NOMO-1 (cell line): ENCODE measurements around the gene C1orf174.
A peak's percentile ranks its signal among the peaks of the same experiment; 100 is the strongest.

Source experiments
- DNase-seq, 2 experiments: peaks; one replicate each; lab custom pipeline; 2025; ENCODE audit not compliant: unreplicated experiment in 2 of 2; lab: John Stamatoyannopoulos, UW

The C1orf174 gene

DNA sequence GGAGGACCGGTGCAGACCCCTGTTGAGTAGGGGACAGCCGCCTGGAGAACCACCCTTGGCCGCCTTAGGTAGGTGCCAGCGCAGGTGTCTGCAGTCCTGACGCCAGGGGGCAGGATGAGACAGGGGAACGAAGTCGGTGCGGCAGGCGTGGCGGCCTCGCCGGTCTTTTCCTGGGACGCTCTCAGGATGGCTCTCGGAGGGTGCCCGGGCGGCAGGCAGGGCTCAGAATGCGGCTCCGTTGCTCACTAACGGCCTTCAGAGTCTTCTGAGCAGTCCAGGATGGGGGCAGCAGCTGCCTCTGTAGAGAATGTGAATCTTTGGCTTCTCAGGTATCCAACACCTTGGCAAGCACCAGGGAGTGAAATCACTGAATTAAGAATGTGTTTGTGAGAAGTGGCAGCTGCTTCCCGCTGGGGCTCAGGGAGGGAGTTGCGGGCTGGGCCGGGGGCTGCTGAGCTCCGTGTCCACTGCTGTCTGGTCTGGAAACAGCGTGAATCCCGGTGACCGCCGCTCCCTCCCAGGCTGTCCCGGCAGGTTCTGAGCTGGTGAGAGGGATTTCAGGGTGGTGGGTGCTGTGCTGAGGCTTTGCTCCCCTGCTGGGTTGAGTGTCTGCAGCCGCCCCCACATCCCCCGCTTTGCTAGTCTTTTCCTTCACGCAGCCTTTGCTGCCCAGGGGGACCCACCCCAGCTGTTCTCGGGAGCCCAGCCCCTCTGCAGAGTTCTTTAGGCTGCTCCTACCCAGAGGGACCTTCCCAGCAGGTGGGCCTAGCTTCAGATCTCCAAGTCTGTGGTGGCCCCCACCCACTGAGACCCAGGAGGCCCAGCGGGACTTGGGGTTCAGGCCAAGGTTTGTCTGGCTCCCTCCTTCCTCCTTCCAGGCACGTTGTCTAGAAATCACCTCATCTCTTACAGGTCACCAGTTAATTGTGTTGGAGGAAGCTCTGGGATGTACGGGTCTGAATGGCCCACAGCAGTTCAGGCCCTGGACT is 11.1 kb upstream of the C1orf174 start:
- peak; percentile 15 to 51 for DNase-seq

- no peak for DNase-seq
Measured at GRCh38 chr1:3910049-3910731, 10.1 kb upstream of the C1orf174 start.

- no peak for DNase-seq
Measured at GRCh38 chr1:3909615-3910014, 9.5 kb upstream of the C1orf174 start.

- no peak for DNase-seq
Measured at GRCh38 chr1:3908886-3909517, 8.9 kb upstream of the C1orf174 start.

DNA sequence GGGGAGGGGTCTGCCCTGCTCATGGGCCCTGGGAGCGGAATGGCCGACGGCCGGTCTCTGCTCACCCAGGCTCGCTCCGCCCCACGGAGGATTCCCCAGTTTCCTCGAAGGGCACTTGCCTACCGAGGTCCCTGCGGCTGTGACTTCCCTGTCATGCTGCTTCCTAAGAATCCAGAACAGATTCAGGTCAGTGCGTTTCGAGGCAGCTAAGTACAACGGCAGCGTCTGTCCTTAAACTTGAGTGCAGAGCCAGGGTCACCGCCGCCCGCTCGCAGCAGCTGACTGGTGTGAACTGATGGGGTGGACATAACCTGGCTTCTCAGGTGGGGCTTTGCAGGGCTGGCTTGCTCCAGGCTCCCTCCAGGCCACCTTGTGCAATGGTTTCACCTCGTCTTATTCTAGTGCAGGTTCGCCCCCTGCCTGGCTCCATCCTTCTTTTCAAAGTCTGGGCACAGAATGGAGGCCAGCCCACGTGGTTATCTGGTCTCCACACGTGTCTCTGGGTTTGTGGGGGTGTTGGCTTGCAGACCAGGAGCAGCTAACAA is 7.6 kb upstream of the C1orf174 start:
- DNase-seq: no peak

- no peak for DNase-seq
Measured at GRCh38 chr1:3907031-3907534, 7.0 kb upstream of the C1orf174 start.

DNA sequence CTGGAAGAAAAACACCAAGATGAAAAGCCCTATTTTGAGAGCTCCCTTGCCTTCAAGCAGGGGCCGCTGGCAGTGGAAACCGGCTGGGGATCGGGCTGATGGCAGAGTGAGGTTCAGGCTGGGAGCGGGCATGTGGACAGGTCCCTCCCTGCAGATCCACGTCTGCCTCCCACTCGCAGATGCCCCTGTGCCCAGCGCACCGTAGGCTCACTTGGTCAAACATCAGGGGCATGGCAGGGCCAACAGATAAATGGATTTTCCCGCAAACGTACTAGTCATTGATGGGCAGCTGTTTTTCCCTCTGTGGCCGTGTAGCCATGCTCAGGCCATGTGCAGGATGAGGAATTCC is 6.6 kb upstream of the C1orf174 start:
- DNase-seq: no peak

DNA sequence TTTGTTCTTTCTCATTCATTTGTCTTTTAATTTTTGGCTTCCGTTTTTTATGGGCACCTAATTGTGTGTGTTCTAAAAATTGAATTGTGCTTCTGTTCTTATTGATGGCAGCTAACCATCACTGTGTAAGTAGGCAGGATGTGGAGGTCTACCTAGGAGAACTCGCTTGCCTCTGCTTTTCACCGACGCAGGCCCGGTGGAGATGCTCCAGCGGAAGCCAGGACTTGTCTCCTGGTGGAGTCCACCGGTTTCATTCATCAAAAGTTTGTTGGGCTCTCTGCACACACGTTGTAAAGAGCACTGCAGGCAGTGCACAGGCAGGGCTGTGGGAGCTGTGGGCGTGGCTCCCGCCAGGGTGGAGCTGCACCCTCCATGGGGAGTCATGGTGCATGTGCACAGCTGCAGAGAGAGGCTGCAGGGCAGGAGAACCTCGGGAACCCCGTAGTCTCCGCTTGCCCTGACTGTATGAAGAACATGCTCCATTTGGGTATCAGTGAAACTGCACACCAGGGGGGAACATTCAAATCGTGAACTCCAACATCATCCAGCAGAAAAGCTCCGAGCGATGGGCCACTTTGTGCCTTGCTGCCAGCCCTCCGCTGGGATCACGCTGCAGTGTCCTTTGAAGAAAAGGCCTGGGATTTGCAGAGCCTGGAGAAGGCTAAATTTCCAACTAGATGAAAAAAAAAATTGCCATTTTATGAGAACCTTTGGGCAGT is 6.0 kb upstream of the C1orf174 start:
- DNase-seq: no peak

DNA sequence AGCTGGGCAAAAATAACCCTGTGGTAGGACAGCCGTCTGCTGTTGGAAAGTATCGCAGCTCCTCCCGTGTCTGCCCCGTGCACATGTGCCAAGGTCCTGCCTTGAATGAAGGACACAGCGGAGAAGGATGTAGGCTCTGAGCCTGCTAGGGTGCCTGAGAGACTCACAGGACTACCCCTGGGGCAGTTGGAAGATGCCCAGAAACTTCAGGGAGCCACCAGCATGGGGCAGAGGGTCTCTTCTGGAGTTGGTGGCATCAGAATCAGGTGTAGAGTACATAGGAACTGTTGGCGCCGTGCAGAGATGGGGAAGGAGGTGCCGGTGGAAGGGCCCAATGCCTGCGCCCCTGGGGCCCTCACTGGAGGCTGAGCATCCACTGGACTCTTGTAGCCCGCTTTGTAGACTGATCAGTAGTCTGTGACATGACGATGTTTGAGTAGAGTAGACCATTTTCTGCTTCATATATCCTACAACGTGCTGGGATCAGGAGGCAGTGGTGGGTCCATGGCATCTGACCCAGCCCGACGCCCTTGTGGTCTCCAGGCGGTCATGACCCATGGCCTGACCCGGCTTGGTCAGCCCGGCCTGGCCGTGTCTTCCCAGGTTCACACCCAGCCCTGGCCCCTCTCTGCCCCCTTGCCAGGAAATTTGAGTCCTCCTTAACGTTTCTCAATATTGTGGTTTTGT is 5.3 kb upstream of the C1orf174 start:
- no peak for DNase-seq

DNA sequence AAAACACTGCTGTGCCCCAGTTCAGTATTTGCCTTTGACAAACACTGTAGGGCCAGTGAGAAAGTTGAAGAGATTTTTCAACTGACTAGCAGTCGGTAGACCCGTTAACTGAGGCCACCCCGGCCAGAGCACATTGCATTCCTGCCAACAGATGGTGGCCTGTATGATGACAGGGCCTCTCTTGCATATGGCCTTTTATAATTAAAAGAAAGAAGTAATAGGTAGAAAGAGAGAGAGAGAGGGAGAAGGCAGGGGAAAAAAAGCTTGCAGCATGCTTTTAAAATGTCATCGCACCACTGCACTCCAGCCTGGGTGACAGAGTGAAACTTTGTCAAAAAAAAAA is 4.7 kb upstream of the C1orf174 start:
- DNase-seq: no peak

GRCh38 chr1:3904006-3904842 is 4.2 kb upstream of the C1orf174 start:
- no peak for DNase-seq

- no peak for DNase-seq
Measured at GRCh38 chr1:3903141-3904005, 3.3 kb upstream of the C1orf174 start.

DNA sequence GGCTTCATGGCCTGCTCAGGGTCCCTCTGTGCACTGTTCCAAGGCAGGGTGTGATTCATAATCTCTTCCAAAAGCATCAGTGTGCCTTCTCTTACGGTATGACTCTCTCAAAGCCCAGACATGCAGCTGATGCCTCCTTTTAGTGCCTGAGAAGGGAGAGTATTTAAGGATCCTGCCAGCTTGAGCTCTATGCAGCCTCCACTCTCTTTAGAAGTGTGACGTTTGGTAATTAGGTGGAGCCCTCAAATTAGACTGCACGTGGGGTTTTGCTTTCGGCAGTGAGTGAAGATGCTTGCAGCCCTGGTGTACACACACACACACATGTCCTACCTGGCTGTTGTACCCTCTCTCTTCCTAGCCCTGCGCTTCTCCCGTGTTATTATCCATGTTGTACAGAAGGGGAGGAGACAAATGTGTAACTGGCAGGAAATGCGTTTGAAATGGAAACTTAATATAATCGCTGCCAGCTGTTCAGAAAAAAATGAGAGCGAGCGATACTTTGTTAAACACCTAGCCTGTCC is 2.6 kb upstream of the C1orf174 start:
- DNase-seq: no peak

- DNase-seq: no peak
Measured at GRCh38 chr1:3902111-3902511, 2.0 kb upstream of the C1orf174 start.

DNA sequence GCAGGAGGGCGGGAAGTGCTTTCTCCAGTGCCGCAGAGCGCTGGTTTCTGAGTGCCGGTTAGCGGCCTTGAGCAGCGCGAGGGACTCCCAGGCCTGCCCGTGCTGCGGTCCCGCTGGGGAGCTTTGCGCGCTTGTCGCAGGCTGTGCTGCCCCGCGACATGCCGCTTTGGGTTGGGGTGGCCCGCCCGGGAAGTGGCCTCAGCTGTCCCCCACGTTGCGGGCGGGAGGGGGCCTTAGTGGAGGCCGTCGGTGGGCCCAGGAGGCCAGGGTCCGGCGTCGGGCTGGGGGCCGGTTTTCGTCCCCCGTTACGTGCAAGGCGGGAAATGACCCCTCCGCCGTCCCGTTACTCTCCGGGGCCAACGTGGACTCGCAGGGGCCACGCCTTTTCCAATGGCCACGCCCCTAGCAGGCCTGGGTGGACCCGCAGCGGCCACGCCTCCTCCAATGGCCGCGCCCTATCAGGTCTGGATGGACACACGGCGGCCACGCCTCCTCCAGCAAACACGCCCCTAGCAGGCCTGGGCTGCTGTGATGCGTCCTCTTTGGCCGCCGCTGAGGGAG is 977 bp upstream of the C1orf174 start:
- DNase-seq: peak; percentile 87 to 89

GRCh38 chr1:3899754-3900149 is 320 bp downstream of the C1orf174 start:
- peak in 1 of 2 experiments; percentile 32 for DNase-seq

- DNase-seq: no peak
Measured at GRCh38 chr1:3898994-3899753, 898 bp downstream of the C1orf174 start.
